A673 (cell line): ENCODE measurements around the gene ITPKC. TPM values are rescaled to one million over a fixed set of nuclear protein-coding genes. Genes with fewer than 3 reads are reported as not detected.

Source experiments
- BruUV-seq: library from RNA; stranded (reverse); fragments of 400-500 nt; replicated peaks from 2 replicates; lab custom pipeline; 2021; lab: Mats Ljungman, UMichigan
- CTCF ChIA-PET: fragments of 300-600 bp; sonication (Branson Sonifier 250); formaldehyde crosslinking; loops from one replicate; lab custom pipeline; 2022; ENCODE audit warnings: antibody characterized with exemption; lab: Charles Lee
- POLR2A ChIA-PET: fragments of 300-600 bp; sonication (Branson Sonifier 250); formaldehyde crosslinking; loops from one replicate; lab custom pipeline; 2022; ENCODE audit warnings: antibody characterized with exemption; ENCODE audit not compliant: low non-redundant PET; lab: Charles Lee
- DNase-seq: peaks from one replicate; pipeline ENCODE4 v3.0.0-alpha.2; 2015; ENCODE audit warnings: low spot score
- H3K27ac ChIP-seq: fragments of 200-600 bp; sonication (generic); 2 replicates; pipeline ENCODE4 v1.5.1; 2016; ENCODE audit warnings: mixed run types, low read depth, mild to moderate bottlenecking, mixed read lengths, antibody characterized with exemption, low read length; ENCODE audit not compliant: poor library complexity, severe bottlenecking
- H3K27me3 ChIP-seq: fragments of 200-600 bp; sonication (generic); replicated peaks from 2 replicates; pipeline ENCODE4 v1.6.1; 2017; ENCODE audit warnings: mixed run types, low read depth, mild to moderate bottlenecking, mixed read lengths, antibody characterized with exemption, low read length; ENCODE audit not compliant: insufficient read depth, poor library complexity
- H3K36me3 ChIP-seq: fragments of 200-600 bp; sonication (generic); 2 replicates; pipeline ENCODE4 v1.6.1; 2016; ENCODE audit warnings: mixed run types, mild to moderate bottlenecking, mixed read lengths, antibody characterized with exemption, low read length; ENCODE audit not compliant: insufficient read depth, poor library complexity, severe bottlenecking
- H3K4me1 ChIP-seq: fragments of 200-600 bp; sonication (generic); 2 replicates; pipeline ENCODE4 v1.6.1; 2017; ENCODE audit warnings: mixed run types, mild to moderate bottlenecking, mixed read lengths, antibody characterized with exemption, low read length; ENCODE audit not compliant: insufficient read depth, poor library complexity, severe bottlenecking
- H3K4me3 ChIP-seq: fragments of 200-600 bp; sonication (generic); 2 replicates; pipeline ENCODE4 v1.5.1; 2016; ENCODE audit warnings: low read depth, mixed run types, mild to moderate bottlenecking, mixed read lengths, low read length; ENCODE audit not compliant: poor library complexity, severe bottlenecking
- H3K9me3 ChIP-seq: fragments of 200-600 bp; sonication (generic); 2 replicates; pipeline ENCODE4 v1.6.1; 2016; ENCODE audit warnings: mixed run types, low read depth, mild to moderate bottlenecking, mixed read lengths, antibody characterized with exemption, low read length; ENCODE audit not compliant: poor library complexity, severe bottlenecking
- CTCF ChIP-seq: fragments of 300-800, 200-600 bp; sonication (generic); conservative IDR thresholded peaks from 2 replicates; pipeline ENCODE4 v1.5.1; 2017; ENCODE audit warnings: low read depth, mild to moderate bottlenecking, antibody characterized with exemption, low read length, moderate library complexity, mixed read lengths
- EZH2 ChIP-seq: fragments of 200-600 bp; sonication (generic); IDR thresholded peaks from 2 replicates; pipeline ENCODE4 v1.6.1; 2017; ENCODE audit warnings: borderline replicate concordance, low read depth, mild to moderate bottlenecking, mixed read lengths, antibody characterized with exemption, low read length; ENCODE audit not compliant: poor library complexity, severe bottlenecking
- intact Hi-C: fragments of 100-400 bp; cut with micrococcal nuclease; formaldehyde crosslinking; loops from one replicate; pipeline ENCODE4 v1.10.0; 2022; ENCODE audit not compliant: unreplicated experiment
- total RNA-seq: library from RNA; stranded (reverse); gene quantifications from 2 replicates; pipeline ENCODE4 v1.2.3, GENCODE V29; 2021

ITPKC gene
- total RNA-seq, 1 experiment from 2014 or later = 7.2 TPM

GRCh38 chr19:40688987-40689338 lies 27.9 kb upstream of the ITPKC start:
- Histone ChIP-seq H3K4me3 (peak overlapping the region; percentile 94), H3K4me1 (peaks cover 17% of the 10 kb centered on the region), H3K36me3 (peaks cover 3% of the 10 kb centered on the region), H3K9me3 (no peaks in the 10 kb centered on the region), H3K27me3 (no peaks in the 10 kb centered on the region), H3K27ac (no peak overlapping the region)
- DNase-seq = no peak
- ChIA-PET CTCF (no interaction called here), POLR2A (no interaction called here)
- TF ChIP-seq EZH2 = no peak
- no peak for TF ChIP-seq CTCF
- intact Hi-C loops = no loop called here
- BruUV-seq = no TSS peak

- ChIA-PET CTCF (no interaction called here), POLR2A (no interaction called here)
- peak; percentile 27 for DNase-seq
These were observed 27.4 kb upstream of the ITPKC start for GRCh38 chr19:40689339-40690049.

DNA sequence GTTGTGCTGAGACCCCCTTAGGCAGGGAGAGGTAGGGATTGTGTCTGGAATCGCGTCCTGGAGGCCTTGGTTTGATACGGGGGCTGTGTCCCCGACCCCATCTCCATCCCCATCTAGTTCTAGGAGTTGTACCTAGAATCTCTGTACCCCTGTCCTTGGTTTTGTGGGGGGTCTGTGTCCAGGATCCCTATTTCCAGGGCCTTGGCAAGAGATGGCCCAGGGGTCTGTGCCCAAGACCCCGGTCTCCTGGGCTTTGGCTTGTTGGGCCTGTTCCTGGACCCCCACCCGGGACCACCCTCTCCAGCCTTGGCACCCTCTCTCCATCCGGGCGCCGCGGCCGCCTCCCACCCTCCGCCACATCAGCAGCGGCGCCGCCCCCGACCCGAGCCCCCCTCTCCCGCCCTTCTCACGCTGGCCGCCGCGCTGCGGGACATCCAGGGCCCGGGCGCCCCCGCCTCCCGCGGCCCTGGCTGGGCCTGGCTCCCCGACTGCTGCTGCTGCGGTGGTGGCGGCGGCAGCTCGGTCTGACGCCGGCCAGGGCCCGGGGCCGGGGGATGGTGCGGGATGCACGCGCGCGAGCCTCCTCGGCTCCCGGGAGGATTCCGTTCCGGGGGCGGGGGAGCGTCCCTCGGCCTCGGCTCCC lies 26.7 kb upstream of the ITPKC start, which contains the start of gene NUMBL:
Gene NUMBL, minus strand, starts transcription at position 602 of the 643 bp plus-strand sequence. Its CDS starts 168 bp downstream, at position 434.
- intact Hi-C loops = no loop called here

More at GRCh38 chr19:40689339-40690049, 27.4 kb upstream of the ITPKC start:
- Histone ChIP-seq H3K4me1 (peaks cover 17% of the 10 kb centered on the region), H3K27me3 (no peaks in the 10 kb centered on the region), H3K36me3 (peaks cover 3% of the 10 kb centered on the region), H3K4me3 (peak overlapping the region; percentile 94), H3K27ac (peak overlapping the region; percentile 96), H3K9me3 (no peaks in the 10 kb centered on the region)
- intact Hi-C loops = no loop called here
- BruUV-seq = no TSS peak
- no peak for TF ChIP-seq CTCF
- TF ChIP-seq EZH2 = no peak

More for the DNA sequence above, 26.7 kb upstream of the ITPKC start, which contains the start of gene NUMBL:
- Histone ChIP-seq H3K4me1 (peaks cover 17% of the 10 kb centered on the region), H3K27ac (peak within 1 kb of the TSS; percentile 96), H3K36me3 (peaks cover 3% of the 10 kb centered on the region), H3K9me3 (no peaks in the 10 kb centered on the region), H3K27me3 (no peaks in the 10 kb centered on the region), H3K4me3 (peak within 1 kb of the TSS; percentile 94)
- TF ChIP-seq EZH2 (no peak), CTCF (no peak)
- POLR2A ChIA-PET = no interaction called here
- BruUV-seq = no TSS peak
- CTCF ChIA-PET = interaction anchor here (0.6 kb wide), 1 partner anchor 228 kb away, joined by 5 read pairs; no protein-coding TSS in a partner anchor
- no peak for DNase-seq
